Subcutaneous preadipocyte (primary cell): ENCODE data around the gene SCG2. TPM values are rescaled to one million over a fixed set of nuclear protein-coding genes. Genes with fewer than 3 reads are reported as not detected.

Experiments used
- total RNA-seq: library from RNA; depleted of rRNA; stranded (reverse); fragments of >200 nt; gene quantifications from 2 replicates; pipeline ENCODE4 v1.2.3, GENCODE V29; 2012

The SCG2 gene
- 0.39 and 1.1 TPM in 2 replicates for total RNA-seq

GRCh38 chr2:223601932-223602666, at the start of gene SCG2:
Gene SCG2, minus strand, starts transcription at chr2:223602361. Its CDS starts 3,079 bp downstream, at chr2:223599282.

Other genes with a start within 250 kb of the SCG2 start
- 1.8 and 2.0 TPM in 2 replicates for gene AP1S3, start 235.2 kb upstream of the SCG2 start, total RNA-seq